IPS DF 6.9 (cell line): ENCODE data around the gene MIAT.

Experiments
- DNase-seq: peaks from one replicate; pipeline ENCODE4 v3.0.0-alpha.2; 2013; ENCODE audit warnings: low read depth, low spot score
- H3K27ac ChIP-seq: one replicate; pipeline ENCODE4 v1.5.1; 2013; ENCODE audit warnings: low read length, control low read depth
- H3K27me3 ChIP-seq: 2 replicates; pipeline ENCODE4 v1.6.1; 2013; ENCODE audit warnings: mild to moderate bottlenecking, low read length; ENCODE audit not compliant: control insufficient read depth, insufficient read depth
- H3K36me3 ChIP-seq: 2 replicates; pipeline ENCODE4 v1.6.1; 2013; ENCODE audit warnings: low read length; ENCODE audit not compliant: control insufficient read depth, insufficient read depth
- H3K4me1 ChIP-seq: 2 replicates; pipeline ENCODE4 v1.6.1; 2013; ENCODE audit warnings: low read length; ENCODE audit not compliant: control insufficient read depth, insufficient read depth
- H3K4me3 ChIP-seq: 2 replicates; pipeline ENCODE4 v1.5.1; 2013; ENCODE audit warnings: mild to moderate bottlenecking, low read length
- H3K9me3 ChIP-seq: 2 replicates; pipeline ENCODE4 v1.6.1; 2013; ENCODE audit warnings: low read length, inconsistent platforms; ENCODE audit not compliant: control insufficient read depth, insufficient read depth
- WGBS: extraction: QIAGEN DNeasy Blood & Tissue Kit; methylation state at CpG from one replicate; pipeline ENCODE4 v1.1.7; 2013; ENCODE audit warnings: mixed read lengths, missing lambda C conversion rate; ENCODE audit not compliant: insufficient read length, insufficient coverage; 5-methylcytosine and 5-hydroxymethylcytosine counted together

Gene MIAT

DNA sequence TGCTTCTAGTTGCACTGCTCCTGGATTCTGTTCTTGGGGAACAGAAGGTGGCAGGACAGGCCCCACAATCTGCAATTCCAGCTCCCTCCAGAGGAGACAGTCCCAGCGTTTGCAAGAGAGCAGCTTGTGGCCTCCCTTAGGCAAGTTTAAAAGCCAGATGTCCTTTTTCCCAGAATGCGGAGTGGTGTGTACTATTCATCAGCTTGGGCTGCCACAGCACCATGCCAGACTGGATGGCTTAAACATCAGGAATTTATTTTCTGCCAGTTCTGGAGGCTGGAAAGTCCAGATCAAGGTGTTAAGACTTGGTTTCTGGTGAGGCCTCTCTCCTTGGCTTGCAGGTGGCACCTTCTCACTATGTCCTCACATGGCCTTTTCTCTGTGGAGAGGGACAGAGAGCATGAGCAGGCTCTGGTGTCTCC is 11.7 kb downstream of the MIAT start:
- peaks cover 13% of the 10 kb centered on the region for H3K36me3 ChIP-seq
- H3K9me3 ChIP-seq, result no peaks in the 10 kb centered on the region
- peak; percentile 57 for DNase-seq
- H3K4me1 ChIP-seq, result peaks cover 6% of the 10 kb centered on the region; the same call in 1 of the 2 replicates
- no peaks in the 10 kb centered on the region for H3K27me3 ChIP-seq
- H3K4me3 ChIP-seq, result no peak overlapping the region
- no CpG with 5 or more reads among the region's 2 CpGs for WGBS
- H3K27ac ChIP-seq, result no peak overlapping the region

DNA sequence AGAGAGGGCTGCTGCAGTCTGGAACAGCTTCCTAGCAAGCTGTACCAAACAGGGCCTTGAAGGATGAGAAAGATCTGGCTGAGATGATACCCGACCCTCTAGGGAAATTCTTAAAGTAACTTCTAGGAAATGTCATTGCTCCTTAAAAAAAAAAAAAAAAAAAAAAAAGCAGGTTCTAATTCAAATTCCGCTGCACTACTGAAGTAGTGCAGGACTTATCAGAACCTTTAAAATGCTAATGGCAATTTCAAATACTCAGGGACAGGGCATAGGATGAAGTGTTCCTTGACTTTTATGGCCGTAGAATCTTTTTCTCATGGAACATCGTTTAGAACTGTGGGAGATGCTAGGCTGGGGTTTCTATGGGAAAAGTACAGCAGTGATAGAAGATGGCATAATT is 13.1 kb downstream of the MIAT start:
- Histone ChIP-seq H3K27me3 (no peaks in the 10 kb centered on the region), H3K4me3 (no peak overlapping the region), H3K36me3 (peaks cover 13% of the 10 kb centered on the region), H3K27ac (no peak overlapping the region), H3K9me3 (no peaks in the 10 kb centered on the region), H3K4me1 (peaks cover 6% of the 10 kb centered on the region; the same call in 1 of the 2 replicates)
- DNase-seq, result no peak
- WGBS, result no CpG with 5 or more reads among the region's 4 CpGs

GRCh38 chr22:26671317-26672059 is 14.1 kb downstream of the MIAT start:
- Histone ChIP-seq H3K36me3 (peaks cover 7% of the 10 kb centered on the region), H3K4me3 (no peak overlapping the region), H3K27me3 (no peaks in the 10 kb centered on the region), H3K27ac (no peak overlapping the region), H3K9me3 (no peaks in the 10 kb centered on the region), H3K4me1 (peaks cover 6% of the 10 kb centered on the region; the same call in 1 of the 2 replicates)
- DNase-seq, result no peak
- WGBS, result no CpG with 5 or more reads among the region's 15 CpGs

- WGBS, result no CpG with 5 or more reads among the region's 8 CpGs
- Histone ChIP-seq H3K4me1 (peaks cover 6% of the 10 kb centered on the region; the same call in 1 of the 2 replicates), H3K9me3 (no peaks in the 10 kb centered on the region), H3K36me3 (peaks cover 6% of the 10 kb centered on the region), H3K27ac (no peak overlapping the region), H3K27me3 (no peaks in the 10 kb centered on the region), H3K4me3 (no peak overlapping the region)
- no peak for DNase-seq
Measured at GRCh38 chr22:26672060-26672471, 14.7 kb downstream of the MIAT start.

DNA sequence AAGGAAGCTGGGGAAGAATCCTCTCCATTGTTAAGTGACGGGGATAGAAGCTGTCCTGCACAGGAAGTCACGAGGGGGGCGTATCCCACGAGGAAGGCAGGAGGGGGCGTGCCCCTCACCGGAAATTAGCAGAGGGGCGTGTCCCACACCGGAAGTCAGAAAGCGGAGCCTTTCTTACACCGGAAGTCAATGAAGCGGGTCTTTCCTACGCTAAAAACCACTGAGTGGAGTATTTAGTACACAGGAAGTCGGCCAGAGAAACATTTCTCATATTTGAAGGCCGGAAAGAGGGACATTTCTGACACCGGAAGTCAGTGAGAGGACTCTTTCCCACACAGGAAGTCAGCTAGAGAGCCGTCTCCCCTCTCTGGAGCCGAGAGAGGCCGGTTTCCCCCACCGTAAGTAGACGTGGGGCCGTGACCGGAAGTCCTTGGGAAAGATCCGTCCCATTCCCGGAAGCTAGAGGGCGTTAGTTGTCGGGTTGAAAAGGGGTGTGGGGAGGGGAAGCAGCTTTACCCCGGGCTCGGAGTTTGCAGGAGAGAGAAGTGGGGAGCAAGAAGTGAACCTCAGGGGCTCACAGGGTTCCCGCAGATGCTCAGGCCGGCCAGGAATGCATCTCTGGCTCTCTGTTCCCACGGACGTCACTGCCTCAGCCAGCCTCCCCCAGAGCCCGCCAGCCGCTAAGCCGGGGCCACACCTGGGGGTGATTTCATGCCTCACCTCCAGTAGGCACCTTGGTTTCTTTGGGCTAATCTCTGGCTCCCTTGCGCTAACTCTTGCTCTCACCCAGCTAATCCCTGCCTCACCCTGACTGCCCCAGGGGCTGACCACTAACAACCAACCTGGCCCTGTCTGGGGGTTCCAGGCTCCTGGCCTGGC is 15.4 kb downstream of the MIAT start:
- Histone ChIP-seq H3K27ac (peak overlapping the region; percentile 0), H3K4me1 (peaks cover 6% of the 10 kb centered on the region; the same call in 1 of the 2 replicates), H3K27me3 (no peaks in the 10 kb centered on the region), H3K36me3 (peaks cover 4% of the 10 kb centered on the region; the same call in 1 of the 2 replicates), H3K4me3 (peak overlapping the region; percentile 30; the same call in 1 of the 2 replicates), H3K9me3 (no peaks in the 10 kb centered on the region)
- no CpG with 5 or more reads among the region's 36 CpGs for WGBS
- no peak for DNase-seq

- Histone ChIP-seq H3K27me3 (no peaks in the 10 kb centered on the region), H3K4me3 (peak overlapping the region; percentile 30; the same call in 1 of the 2 replicates), H3K36me3 (no peaks in the 10 kb centered on the region), H3K9me3 (no peaks in the 10 kb centered on the region), H3K4me1 (peaks cover 6% of the 10 kb centered on the region; the same call in 1 of the 2 replicates), H3K27ac (peak overlapping the region; percentile 0)
- WGBS, result no CpG with 5 or more reads among the region's 4 CpGs
- DNase-seq, result no peak
Measured at GRCh38 chr22:26673486-26673885, 16.1 kb downstream of the MIAT start.

DNA sequence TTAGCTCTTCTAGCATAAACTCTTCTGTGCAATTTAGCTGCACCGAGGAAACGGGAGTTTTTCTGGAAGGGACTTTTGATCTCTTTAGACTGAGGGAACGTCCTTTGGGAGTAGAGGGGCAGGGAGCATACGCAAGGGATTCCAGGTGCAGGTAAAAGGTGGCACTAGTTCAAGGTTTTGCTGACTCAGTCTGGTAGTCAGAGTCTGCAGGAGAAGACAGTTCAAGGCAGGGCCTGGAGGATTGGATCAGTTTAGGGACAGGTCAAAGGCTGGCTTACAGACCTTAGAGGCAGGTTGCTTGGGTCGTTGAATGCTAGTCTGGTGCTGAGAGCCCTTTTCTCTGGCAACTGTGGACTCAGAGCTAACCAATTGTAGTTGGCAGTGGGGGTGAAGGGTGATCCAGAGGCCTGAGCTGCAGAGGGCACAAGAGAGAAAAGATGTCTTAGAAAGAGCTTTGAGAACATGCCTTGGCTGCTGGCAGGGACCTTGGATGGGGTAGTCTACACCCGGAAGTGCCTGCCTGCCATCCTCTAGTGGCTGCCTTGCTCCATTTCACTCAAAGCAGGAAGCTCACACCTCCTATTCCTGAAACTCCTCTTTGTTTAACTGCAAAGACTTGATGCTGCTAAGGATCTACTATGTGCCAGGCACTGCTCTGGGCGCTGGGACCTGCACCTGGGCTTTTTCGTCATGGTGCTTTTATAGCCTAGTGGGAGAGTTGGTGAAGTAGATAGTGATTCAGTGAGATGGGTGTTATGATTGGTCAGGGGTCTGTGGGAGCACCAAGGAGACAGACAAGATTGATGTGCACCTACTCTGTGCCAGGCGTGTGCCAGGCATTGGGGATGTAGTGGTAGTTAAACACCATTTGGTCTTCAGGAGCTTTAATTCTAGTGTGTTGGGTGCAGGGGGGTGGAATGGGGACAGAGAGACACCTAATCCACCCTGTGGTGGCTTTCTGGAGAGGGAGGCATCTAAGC is 17.1 kb downstream of the MIAT start:
- Histone ChIP-seq H3K9me3 (no peaks in the 10 kb centered on the region), H3K27me3 (no peaks in the 10 kb centered on the region), H3K4me3 (no peak overlapping the region), H3K36me3 (no peaks in the 10 kb centered on the region), H3K27ac (no peak overlapping the region), H3K4me1 (peaks cover 6% of the 10 kb centered on the region; the same call in 1 of the 2 replicates)
- DNase-seq, result no peak
- no CpG with 5 or more reads among the region's 9 CpGs for WGBS

DNA sequence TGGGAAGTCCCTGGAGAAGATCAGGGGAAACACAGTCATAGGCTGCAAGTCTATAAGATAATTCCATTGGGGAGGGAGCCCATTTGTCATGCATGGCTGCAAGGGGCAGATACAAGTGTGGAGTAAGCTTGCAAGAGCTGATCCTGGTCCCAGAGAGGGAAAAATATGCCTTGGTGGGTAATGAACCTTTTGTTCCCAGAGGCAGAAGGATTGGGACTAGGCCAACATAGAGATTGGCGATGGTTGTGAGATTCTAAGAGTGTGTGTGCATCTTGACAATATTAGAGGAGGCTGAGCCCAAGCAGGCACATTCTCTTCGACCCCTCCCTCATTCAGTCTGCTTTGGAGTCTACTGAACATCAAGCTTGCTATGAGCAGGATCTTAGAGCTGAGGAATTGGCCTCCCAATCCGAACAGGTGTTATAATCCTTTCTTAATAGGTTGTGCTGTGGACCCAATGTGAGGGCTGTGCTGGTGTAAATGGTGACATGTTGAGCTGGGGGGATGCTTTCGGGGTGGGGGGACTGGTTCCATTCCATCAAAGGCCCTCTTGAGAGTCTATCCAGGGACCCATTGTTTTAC is 18.4 kb downstream of the MIAT start:
- H3K27me3 ChIP-seq, result no peaks in the 10 kb centered on the region
- no peak overlapping the region for H3K4me3 ChIP-seq
- H3K4me1 ChIP-seq, result peaks cover 6% of the 10 kb centered on the region; the same call in 1 of the 2 replicates
- no CpG with 5 or more reads among the region's 4 CpGs for WGBS
- no peaks in the 10 kb centered on the region for H3K9me3 ChIP-seq
- no peak for DNase-seq
- H3K36me3 ChIP-seq, result no peaks in the 10 kb centered on the region
- no peak overlapping the region for H3K27ac ChIP-seq

- H3K27me3 ChIP-seq, result no peaks in the 10 kb centered on the region
- DNase-seq, result no peak
- H3K4me1 ChIP-seq, result peaks cover 9% of the 10 kb centered on the region; the same call in 1 of the 2 replicates
- H3K36me3 ChIP-seq, result no peaks in the 10 kb centered on the region
- H3K4me3 ChIP-seq, result no peak overlapping the region
- no CpG with 5 or more reads among the region's 5 CpGs for WGBS
- H3K9me3 ChIP-seq, result no peaks in the 10 kb centered on the region
- no peak overlapping the region for H3K27ac ChIP-seq
Measured at GRCh38 chr22:26677217-26677616, 19.8 kb downstream of the MIAT start.
